HCT116 (cell line): ENCODE results near the gene CEACAM1. TPM values are rescaled to one million over a fixed set of nuclear protein-coding genes. Genes with fewer than 3 reads are reported as not detected.

ENCODE experiments used
- ATAC-seq: fragments of 200-7000 bp; cut with Tn5 transposase; 2 replicates; pipeline ENCODE4 v1.9.1; 2020; ENCODE audit warnings: mild to moderate bottlenecking, moderate library complexity
- BruUV-seq: library from RNA; stranded (reverse); fragments of 400-500 nt; replicated peaks from 2 replicates; lab custom pipeline; 2021; lab: Mats Ljungman, UMichigan
- CTCF ChIA-PET: fragments of 300-600 bp; sonication (Branson Sonifier 250); formaldehyde crosslinking; loops from one replicate; lab custom pipeline; 2021; ENCODE audit warnings: antibody characterized with exemption; lab: Charles Lee
- POLR2A ChIA-PET: fragments of 300-600, 350-600 bp; sonication (Branson Sonifier 250); formaldehyde crosslinking; loops from one replicate; lab custom pipeline; 2021; ENCODE audit warnings: antibody characterized with exemption; lab: Charles Lee
- RAD21 ChIA-PET, 2 experiments: fragments of 300-600 bp; sonication (Branson Sonifier 250); formaldehyde crosslinking; loops; one replicate each; lab custom pipeline; 2023; ENCODE audit warnings: low total read pairs in 2 of 2; ENCODE audit not compliant: uncharacterized antibody in 2 of 2, unreplicated experiment in 2 of 2, low non-redundant PET in 1 of 2; lab: Charles Lee
- DNase-seq: peaks from one replicate; pipeline ENCODE4 v3.0.0-alpha.2; 2010; ENCODE audit warnings: low read depth, low spot score
- H2AFZ ChIP-seq: fragments of 200-600 bp; shearing (Covaris generic), sonication (generic); 2 replicates; pipeline ENCODE4 v1.6.1; 2017; ENCODE audit warnings: low read depth, mixed run types, mixed read lengths, antibody characterized with exemption, low read length; ENCODE audit not compliant: poor library complexity, severe bottlenecking
- H3K27ac ChIP-seq: 2 replicates; pipeline ENCODE4 v1.5.1; 2012; ENCODE audit warnings: low read depth, low read length
- H3K27me3 ChIP-seq: fragments of 200-600 bp; sonication (generic); 2 replicates; pipeline ENCODE4 v1.6.1; 2016; ENCODE audit warnings: mixed run types, low read length, mixed read lengths; ENCODE audit not compliant: insufficient read depth
- H3K36me3 ChIP-seq, 2 experiments: fragments of 200-500 bp in 1 of 2; fragments of 200-600 bp in 1 of 2; sonication (Bioruptor generic) in 1 of 2; sonication (generic) in 1 of 2; 2 replicates each; pipeline versions ENCODE4 v1.5.1 to v1.6.1; 2014 to 2016; ENCODE audit warnings: low read length in 2 of 2, inconsistent platforms in 1 of 2, mixed read lengths in 1 of 2, mixed run types in 1 of 2; ENCODE audit not compliant: insufficient read depth in 2 of 2, control insufficient read depth in 1 of 2
- H3K4me1 ChIP-seq, 2 experiments: fragments of 200-600 bp in 1 of 2; sonication (generic) in 1 of 2; 2 replicates each; pipeline versions ENCODE4 v1.5.1 to v1.6.1; 2012 to 2017; ENCODE audit warnings: low read length in 2 of 2, inconsistent platforms in 1 of 2, mild to moderate bottlenecking in 1 of 2, mixed read lengths in 1 of 2, mixed run types in 1 of 2, moderate library complexity in 1 of 2; ENCODE audit not compliant: insufficient read depth in 2 of 2, control insufficient read depth in 1 of 2
- H3K4me2 ChIP-seq: fragments of 200-600 bp; sonication (generic); 2 replicates; pipeline ENCODE4 v1.6.1; 2017; ENCODE audit warnings: mixed run types, low read length, mixed read lengths
- H3K4me3 ChIP-seq, 2 experiments: fragments of 200-600 bp in 1 of 2; sonication (generic) in 1 of 2; replicated peaks in 1 of 2; 2 replicates each; pipeline ENCODE4 v1.5.1; 2011 to 2016; ENCODE audit warnings: low read length in 2 of 2, control low read depth in 1 of 2, low read depth in 1 of 2, mild to moderate bottlenecking in 1 of 2, mixed read lengths in 1 of 2, mixed run types in 1 of 2
- H3K79me2 ChIP-seq: fragments of 200-600 bp; sonication (generic); 2 replicates; pipeline ENCODE4 v1.6.1; 2017; ENCODE audit warnings: mild to moderate bottlenecking, mixed run types, low read length, moderate library complexity, mixed read lengths; ENCODE audit not compliant: insufficient read depth
- H3K9ac ChIP-seq: fragments of 200-600 bp; sonication (generic); 2 replicates; pipeline ENCODE4 v1.6.1; 2016; ENCODE audit warnings: low read length, mixed read lengths
- H3K9me2 ChIP-seq: fragments of 200-600 bp; sonication (generic), shearing (Covaris generic); 2 replicates; pipeline ENCODE4 v1.6.1; 2017; ENCODE audit warnings: mixed run types, mild to moderate bottlenecking, moderate library complexity; ENCODE audit not compliant: insufficient read depth
- H3K9me3 ChIP-seq, 2 experiments: fragments of 200-500 bp in 1 of 2; fragments of 200-600 bp in 1 of 2; sonication (Bioruptor generic) in 1 of 2; sonication (generic) in 1 of 2; 2 replicates each; pipeline ENCODE4 v1.6.1; 2014 to 2017; ENCODE audit warnings: low read length in 2 of 2, mixed read lengths in 2 of 2, inconsistent platforms in 1 of 2, low read depth in 1 of 2, mild to moderate bottlenecking in 1 of 2, mixed run types in 1 of 2, moderate library complexity in 1 of 2; ENCODE audit not compliant: control insufficient read depth in 1 of 2, insufficient read depth in 1 of 2
- H4K20me1 ChIP-seq: fragments of 200-600 bp; sonication (generic), shearing (Covaris generic); 2 replicates; pipeline ENCODE4 v1.6.1; 2017; ENCODE audit warnings: mixed run types, mild to moderate bottlenecking, moderate library complexity; ENCODE audit not compliant: insufficient read depth
- CEBPB ChIP-seq: IDR thresholded peaks from 2 replicates; pipeline ENCODE4 v1.6.1; 2012; ENCODE audit warnings: low read depth
- EGR1 ChIP-seq: IDR thresholded peaks from 2 replicates; pipeline ENCODE4 v1.6.1; 2012; ENCODE audit warnings: low read depth
- FOSL1 ChIP-seq: IDR thresholded peaks from 2 replicates; pipeline ENCODE4 v1.6.1; 2012; ENCODE audit warnings: low read depth
- JUND ChIP-seq: IDR thresholded peaks from 2 replicates; pipeline ENCODE4 v1.6.1; 2012
- RAD21 ChIP-seq: IDR thresholded peaks from 2 replicates; pipeline ENCODE4 v1.6.1; 2012; ENCODE audit warnings: low read depth, mild to moderate bottlenecking
- SIN3A ChIP-seq: IDR thresholded peaks from 2 replicates; pipeline ENCODE4 v1.6.1; 2012; ENCODE audit warnings: low read depth
- SP1 ChIP-seq: IDR thresholded peaks from 2 replicates; pipeline ENCODE4 v1.6.1; 2012; ENCODE audit warnings: low read depth
- TCF7L2 ChIP-seq: IDR thresholded peaks from 2 replicates; pipeline ENCODE4 v1.7.0; 2011; ENCODE audit warnings: borderline replicate concordance, inconsistent platforms; ENCODE audit not compliant: insufficient read depth, insufficient read length; ENCODE audit errors: extremely low read depth
- intact Hi-C: fragments of 100-400 bp; cut with micrococcal nuclease; formaldehyde crosslinking; loops from 2 replicates; pipeline ENCODE4 v1.10.0; 2022
- total RNA-seq: library from RNA; stranded (reverse); gene quantifications from one replicate; pipeline ENCODE4 v1.2.1, GENCODE V29; 2021; ENCODE audit not compliant: unreplicated experiment
- TF ChIP-seq, protein P1 (sequence below): IDR thresholded peaks from 2 replicates; pipeline ENCODE4 v1.6.1; 2012

Gene CEACAM1
- total RNA-seq, 1 experiment from 2014 or later: 1.2 TPM

GRCh38 chr19:42547929-42548328, 19.6 kb upstream of the CEACAM1 start:
- Histone ChIP-seq H3K9me3 (no peaks in the 10 kb centered on the region), H3K27me3 (no peaks in the 10 kb centered on the region), H4K20me1 (no peaks in the 10 kb centered on the region), H3K9me2 (no peaks in the 10 kb centered on the region), H3K9ac (no peak overlapping the region), H3K79me2 (no peaks in the 10 kb centered on the region), H3K27ac (no peak overlapping the region), H3K4me1 (no peaks in the 10 kb centered on the region), H2AFZ (no peak overlapping the region), H3K36me3 (no peaks in the 10 kb centered on the region), H3K4me3 (no peak overlapping the region), H3K4me2 (no peak overlapping the region)
- TF ChIP-seq CEBPB (no peak), TCF7L2 (no peak), FOSL1 (no peak), JUND (no peak), EGR1 (no peak), RAD21 (no peak), SIN3A (no peak)
- TF ChIP-seq, protein P1, sequence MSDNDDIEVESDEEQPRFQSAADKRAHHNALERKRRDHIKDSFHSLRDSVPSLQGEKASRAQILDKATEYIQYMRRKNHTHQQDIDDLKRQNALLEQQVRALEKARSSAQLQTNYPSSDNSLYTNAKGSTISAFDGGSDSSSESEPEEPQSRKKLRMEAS: no peak
- no TSS peak for BruUV-seq
- intact Hi-C loops: no loop called here
- ChIA-PET POLR2A (no interaction called here), CTCF (no interaction called here), RAD21 (no interaction called here)
- ATAC-seq (no peak), DNase-seq (no peak)

- ATAC-seq: no peak
- H3K9me3 ChIP-seq: no peaks in the 10 kb centered on the region
These were observed 18.7 kb upstream of the CEACAM1 start for GRCh38 chr19:42546831-42547500.

More at GRCh38 chr19:42546831-42547500, 18.7 kb upstream of the CEACAM1 start:
- H3K9me2 ChIP-seq: no peaks in the 10 kb centered on the region
- ChIA-PET RAD21 (no interaction called here), POLR2A (no interaction called here), CTCF (no interaction called here)
- no peak overlapping the region for H2AFZ ChIP-seq
- no TSS peak for BruUV-seq
- no peaks in the 10 kb centered on the region for H3K36me3 ChIP-seq
- H3K79me2 ChIP-seq: no peaks in the 10 kb centered on the region
- no peaks in the 10 kb centered on the region for H3K4me1 ChIP-seq
- no peaks in the 10 kb centered on the region for H3K27me3 ChIP-seq
- no peak overlapping the region for H3K4me3 ChIP-seq
- no peak overlapping the region for H3K9ac ChIP-seq
- no peaks in the 10 kb centered on the region for H4K20me1 ChIP-seq
- no peak overlapping the region for H3K27ac ChIP-seq
- no peak overlapping the region for H3K4me2 ChIP-seq
- TF ChIP-seq SP1: no peak
- TF ChIP-seq SIN3A: no peak
- TF ChIP-seq FOSL1: no peak
- TF ChIP-seq, all 23 proteins: peak for 0
- no peak for DNase-seq
- intact Hi-C loops: no loop called here
